Adrenal gland (tissue), 5 donors: ENCODE data around the gene TFCP2L1.
A peak's percentile ranks its signal among the peaks of the same experiment; 100 is the strongest.

Experiments used
- POLR2A ChIP-seq, 2 donors: fragments of 450-650 bp; IDR thresholded peaks; one replicate each; pipeline ENCODE4 v1.6.1; 2017; ENCODE audit warnings: antibody characterized with exemption in 2 of 2, mild to moderate bottlenecking in 2 of 2, moderate library complexity in 1 of 2
- TF ChIP-seq, protein P1 (sequence below), 6 experiments: fragments of 450-650 bp in 4 of 6; fragments of 200-600 bp in 2 of 6; sonication (generic) in 1 of 6; IDR thresholded peaks; 1 replicate in 5 of 6; 2 replicates in 1 of 6; pipeline versions ENCODE4 v1.5.1 to v1.8.0; 2016 to 2021; ENCODE audit warnings: antibody characterized with exemption in 6 of 6, mild to moderate bottlenecking in 2 of 6, moderate library complexity in 1 of 6
- donor health status: DM: no; HTN: no; CAD: no.

DNA sequence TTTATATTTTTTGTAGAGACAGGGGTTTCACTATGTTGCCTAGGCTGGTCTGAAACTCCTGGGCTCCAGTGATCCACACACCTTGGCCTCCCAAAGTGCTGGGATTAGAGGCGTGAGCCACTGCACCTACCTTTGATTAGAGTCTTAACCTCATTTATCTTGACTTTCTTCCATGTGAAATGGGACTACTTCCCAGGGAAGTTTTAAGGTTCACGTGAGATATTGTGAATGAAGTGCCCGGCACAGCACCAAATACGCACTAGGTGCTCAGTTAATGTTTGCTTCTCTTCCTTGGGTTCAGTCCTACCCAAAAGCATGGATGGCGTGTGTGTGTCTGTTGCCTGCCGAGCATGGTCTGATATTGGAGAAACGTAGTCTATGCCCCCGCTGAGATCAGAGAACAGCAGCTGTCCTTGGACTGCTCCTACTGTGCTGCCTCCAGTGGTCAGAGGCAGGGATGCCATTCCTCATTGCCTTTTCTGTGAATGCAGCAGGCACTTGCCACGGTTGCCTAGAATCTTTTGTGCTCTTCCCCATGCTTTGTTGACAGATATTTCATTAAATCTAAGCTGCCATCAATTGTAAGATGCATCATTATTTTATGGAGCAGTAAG lies 12.3 kb upstream of the TFCP2L1 start:
- TF ChIP-seq, protein P1, sequence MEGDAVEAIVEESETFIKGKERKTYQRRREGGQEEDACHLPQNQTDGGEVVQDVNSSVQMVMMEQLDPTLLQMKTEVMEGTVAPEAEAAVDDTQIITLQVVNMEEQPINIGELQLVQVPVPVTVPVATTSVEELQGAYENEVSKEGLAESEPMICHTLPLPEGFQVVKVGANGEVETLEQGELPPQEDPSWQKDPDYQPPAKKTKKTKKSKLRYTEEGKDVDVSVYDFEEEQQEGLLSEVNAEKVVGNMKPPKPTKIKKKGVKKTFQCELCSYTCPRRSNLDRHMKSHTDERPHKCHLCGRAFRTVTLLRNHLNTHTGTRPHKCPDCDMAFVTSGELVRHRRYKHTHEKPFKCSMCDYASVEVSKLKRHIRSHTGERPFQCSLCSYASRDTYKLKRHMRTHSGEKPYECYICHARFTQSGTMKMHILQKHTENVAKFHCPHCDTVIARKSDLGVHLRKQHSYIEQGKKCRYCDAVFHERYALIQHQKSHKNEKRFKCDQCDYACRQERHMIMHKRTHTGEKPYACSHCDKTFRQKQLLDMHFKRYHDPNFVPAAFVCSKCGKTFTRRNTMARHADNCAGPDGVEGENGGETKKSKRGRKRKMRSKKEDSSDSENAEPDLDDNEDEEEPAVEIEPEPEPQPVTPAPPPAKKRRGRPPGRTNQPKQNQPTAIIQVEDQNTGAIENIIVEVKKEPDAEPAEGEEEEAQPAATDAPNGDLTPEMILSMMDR (IDR thresholded peaks at IDR 0.05) = peak; percentile 50 to 61 (median 53)
- TF ChIP-seq POLR2A (IDR thresholded peaks at IDR 0.05) = no peak
